ENCODE data around the gene FAM83D. TPM values are rescaled to one million over a fixed set of nuclear protein-coding genes. Genes with fewer than 3 reads are reported as not detected.

Gene FAM83D, protein sequence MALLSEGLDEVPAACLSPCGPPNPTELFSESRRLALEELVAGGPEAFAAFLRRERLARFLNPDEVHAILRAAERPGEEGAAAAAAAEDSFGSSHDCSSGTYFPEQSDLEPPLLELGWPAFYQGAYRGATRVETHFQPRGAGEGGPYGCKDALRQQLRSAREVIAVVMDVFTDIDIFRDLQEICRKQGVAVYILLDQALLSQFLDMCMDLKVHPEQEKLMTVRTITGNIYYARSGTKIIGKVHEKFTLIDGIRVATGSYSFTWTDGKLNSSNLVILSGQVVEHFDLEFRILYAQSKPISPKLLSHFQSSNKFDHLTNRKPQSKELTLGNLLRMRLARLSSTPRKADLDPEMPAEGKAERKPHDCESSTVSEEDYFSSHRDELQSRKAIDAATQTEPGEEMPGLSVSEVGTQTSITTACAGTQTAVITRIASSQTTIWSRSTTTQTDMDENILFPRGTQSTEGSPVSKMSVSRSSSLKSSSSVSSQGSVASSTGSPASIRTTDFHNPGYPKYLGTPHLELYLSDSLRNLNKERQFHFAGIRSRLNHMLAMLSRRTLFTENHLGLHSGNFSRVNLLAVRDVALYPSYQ
- total RNA-seq (2022; extraction: Qiagen RNA extraction): 62.2 to 69.8 TPM (median 65.9 TPM) in 5 replicates

DNA sequence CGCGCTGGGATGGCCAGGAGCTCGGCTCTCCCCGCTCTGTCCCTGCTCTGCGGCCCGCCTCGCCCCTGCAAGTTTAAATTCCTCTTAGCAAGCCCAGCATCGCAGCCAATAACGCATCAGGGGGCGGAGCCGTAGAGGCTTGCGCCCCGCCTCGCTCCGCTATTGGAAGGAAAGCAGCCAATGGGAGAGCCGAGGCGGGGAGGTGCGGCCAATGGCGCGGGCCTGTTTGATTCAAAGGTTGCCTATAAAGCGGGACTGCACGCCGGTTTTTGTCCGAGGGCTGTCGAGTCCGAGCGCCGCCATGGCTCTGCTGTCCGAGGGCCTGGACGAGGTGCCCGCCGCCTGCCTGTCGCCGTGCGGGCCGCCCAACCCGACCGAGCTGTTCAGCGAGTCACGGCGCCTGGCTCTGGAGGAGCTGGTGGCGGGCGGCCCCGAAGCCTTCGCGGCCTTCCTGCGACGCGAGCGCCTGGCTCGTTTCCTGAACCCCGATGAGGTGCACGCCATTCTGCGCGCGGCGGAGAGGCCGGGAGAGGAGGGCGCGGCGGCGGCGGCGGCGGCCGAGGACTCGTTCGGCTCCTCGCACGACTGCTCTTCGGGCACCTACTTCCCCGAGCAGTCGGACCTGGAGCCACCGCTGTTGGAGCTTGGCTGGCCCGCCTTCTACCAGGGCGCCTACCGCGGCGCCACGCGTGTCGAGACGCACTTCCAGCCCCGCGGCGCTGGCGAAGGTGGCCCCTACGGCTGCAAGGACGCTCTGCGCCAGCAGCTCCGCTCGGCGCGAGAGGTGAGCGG is at the start of gene FAM83D:
Gene FAM83D (plus strand): TSS at position 276 of the 792 bp plus-strand sequence. CDS start 26 bp downstream, at position 302.

DNA sequence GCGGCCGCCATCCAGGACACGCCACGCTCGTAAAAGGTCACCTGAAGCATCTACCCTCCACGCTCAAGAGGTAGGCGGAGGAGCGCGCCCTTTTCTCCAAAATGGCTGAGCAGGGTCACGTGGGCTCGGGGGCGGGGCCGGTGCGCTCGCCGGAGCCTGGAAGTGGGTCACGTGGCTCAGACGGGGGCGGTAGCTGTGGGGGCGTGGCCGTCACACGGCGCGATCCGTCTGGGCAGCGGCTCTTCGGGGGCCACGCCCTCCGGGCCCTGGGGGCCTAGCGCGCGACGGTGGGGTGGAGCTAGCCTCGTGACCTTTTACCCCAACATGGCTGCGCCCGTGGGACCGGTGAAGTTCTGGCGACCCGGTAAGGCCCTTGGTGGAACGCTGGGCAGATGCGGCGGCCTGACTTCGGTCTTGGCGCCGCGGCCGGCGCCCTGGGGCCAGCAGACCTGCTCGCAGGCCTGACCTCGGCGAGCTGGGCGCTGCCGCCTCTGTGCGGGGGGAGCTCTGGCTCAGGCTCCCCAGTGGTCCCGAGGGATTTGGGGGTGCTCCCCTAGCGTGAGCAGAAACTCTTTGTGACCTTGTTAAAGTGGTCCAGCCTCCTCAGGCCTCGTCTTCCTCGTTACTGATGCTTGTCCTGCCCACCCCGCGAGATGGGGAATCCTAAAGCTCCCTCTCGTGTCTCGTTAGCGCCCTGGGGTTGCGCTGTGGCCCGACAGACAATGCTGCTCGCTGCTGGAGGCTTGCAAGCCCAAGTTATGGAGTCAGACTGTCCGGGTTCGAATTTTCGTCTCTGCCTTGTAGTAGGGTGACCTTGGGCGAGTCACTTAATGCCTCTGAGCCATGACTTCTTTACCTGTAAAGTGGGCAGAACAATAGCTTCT is 36.1 kb downstream of the FAM83D start, which contains the start of gene DHX35:
Gene DHX35 (plus strand): TSS at position 301 of the 884 bp plus-strand sequence. CDS start 24 bp downstream, at position 325.

Other genes starting within 250 kb of the FAM83D start
- not detected in 5 replicates for gene SLC32A1, start 201.9 kb upstream of the FAM83D start, total RNA-seq (2022; extraction: Qiagen RNA extraction)
- 9.0 to 9.7 TPM (median 9.4 TPM) in 5 replicates for gene ACTR5, start 178.0 kb upstream of the FAM83D start, total RNA-seq (2022; extraction: Qiagen RNA extraction)
- 0.08 to 0.22 TPM (median 0.14 TPM) in 5 replicates for gene PPP1R16B, start 120.7 kb upstream of the FAM83D start, total RNA-seq (2022; extraction: Qiagen RNA extraction)
- gene DHX35, start 35.9 kb downstream of the FAM83D start, total RNA-seq (2022; extraction: Qiagen RNA extraction): 7.4 to 8.8 TPM (median 7.9 TPM) in 5 replicates

Data from A549 treated with Hydrocortisone at 1 μM for 4 hours (cell line).